ENCODE data around the gene BLVRB.
A peak's percentile ranks its signal among the peaks of the same experiment; 100 is the strongest.

Gene BLVRB

GRCh38 chr19:40407714-40408597 is 57.6 kb downstream of the BLVRB start:
- no peak for DNase-seq (ENCODE audit: low read depth in 2 of 2, low spot score in 1 of 2)

- peak; percentile 44 to 59 for DNase-seq (ENCODE audit: low read depth in 2 of 2, low spot score in 1 of 2)
These were observed 62.1 kb downstream of the BLVRB start for GRCh38 chr19:40403262-40403984.

GRCh38 chr19:40400559-40400958 is 65.0 kb downstream of the BLVRB start:
- DNase-seq (ENCODE audit: low read depth in 2 of 2, low spot score in 1 of 2) = no peak

GRCh38 chr19:40398417-40399131 is 67.0 kb downstream of the BLVRB start:
- DNase-seq (ENCODE audit: low read depth in 2 of 2, low spot score in 1 of 2) = peak; percentile 24
